Glutamatergic neuron (in vitro differentiated cells): ENCODE measurements around the gene P2RY6. TPM values are rescaled to one million over a fixed set of nuclear protein-coding genes. Genes with fewer than 3 reads are reported as not detected.

ENCODE experiments used
- DNase-seq: peaks from one replicate; pipeline ENCODE4 v3.0.0; 2022
- H3K27ac Mint-ChIP-seq: one replicate; pipeline ENCODE4 v1.8.0; 2020; ENCODE audit warnings: mild to moderate bottlenecking, mixed read lengths, inconsistent platforms; ENCODE audit not compliant: unreplicated experiment
- H3K27me3 Mint-ChIP-seq: one replicate; pipeline ENCODE4 v1.8.0; 2020; ENCODE audit warnings: mild to moderate bottlenecking, moderate library complexity, mixed read lengths, inconsistent platforms; ENCODE audit not compliant: unreplicated experiment
- H3K36me3 Mint-ChIP-seq: one replicate; pipeline ENCODE4 v1.8.0; 2020; ENCODE audit warnings: mild to moderate bottlenecking, mixed read lengths, inconsistent platforms; ENCODE audit not compliant: unreplicated experiment
- H3K4me1 Mint-ChIP-seq: one replicate; pipeline ENCODE4 v1.8.0; 2020; ENCODE audit warnings: mild to moderate bottlenecking, low read depth, mixed read lengths, inconsistent platforms; ENCODE audit not compliant: unreplicated experiment
- H3K4me3 Mint-ChIP-seq: one replicate; pipeline ENCODE4 v1.8.0; 2020; ENCODE audit warnings: mild to moderate bottlenecking, mixed read lengths, inconsistent platforms; ENCODE audit not compliant: unreplicated experiment
- H3K9me3 Mint-ChIP-seq: one replicate; pipeline ENCODE4 v1.8.0; 2020; ENCODE audit warnings: mild to moderate bottlenecking, moderate library complexity, mixed read lengths, inconsistent platforms; ENCODE audit not compliant: unreplicated experiment
- CTCF ChIP-seq: fragments of 200-600 bp; sonication (generic); IDR thresholded peaks from one replicate; pipeline ENCODE4 v1.5.0; 2021; ENCODE audit not compliant: partially characterized antibody, unreplicated experiment
- total RNA-seq: library from RNA; stranded (reverse); fragmentation: NEBNext Ultra II Directional; extraction: Animal tissue kit (Norgen Biotek cat#: 25700); gene quantifications from one replicate; pipeline ENCODE4 v1.2.1, GENCODE V29; 2021; ENCODE audit not compliant: unreplicated experiment

The P2RY6 gene
- total RNA-seq, 1 donor from 2014 or later, result not detected

- Mint-ChIP-seq H3K4me3 (no peak overlapping the region), H3K9me3 (peaks cover 10% of the 10 kb centered on the region), H3K4me1 (peaks cover 47% of the 10 kb centered on the region), H3K36me3 (no peaks in the 10 kb centered on the region), H3K27me3 (peaks cover 3% of the 10 kb centered on the region), H3K27ac (no peak overlapping the region)
- no peak for TF ChIP-seq CTCF
- DNase-seq, result no peak
Observed at GRCh38 chr11:73333173-73333572, 61.0 kb downstream of the P2RY6 start.

- no peak for DNase-seq
- Mint-ChIP-seq H3K36me3 (no peaks in the 10 kb centered on the region), H3K27me3 (peaks cover 3% of the 10 kb centered on the region), H3K27ac (no peak overlapping the region), H3K9me3 (peaks cover 9% of the 10 kb centered on the region), H3K4me3 (no peak overlapping the region), H3K4me1 (peaks cover 41% of the 10 kb centered on the region)
- TF ChIP-seq CTCF, result no peak
Observed at GRCh38 chr11:73333640-73334383, 61.7 kb downstream of the P2RY6 start.

- Mint-ChIP-seq H3K36me3 (no peaks in the 10 kb centered on the region), H3K27ac (peak overlapping the region; percentile 68), H3K4me1 (peaks cover 44% of the 10 kb centered on the region), H3K9me3 (peaks cover 7% of the 10 kb centered on the region), H3K27me3 (peaks cover 2% of the 10 kb centered on the region), H3K4me3 (no peak overlapping the region)
- no peak for DNase-seq
- no peak for TF ChIP-seq CTCF
Observed at GRCh38 chr11:73334384-73335203, 62.5 kb downstream of the P2RY6 start.

GRCh38 chr11:73335204-73335923, 63.2 kb downstream of the P2RY6 start:
- Mint-ChIP-seq H3K9me3 (peaks cover 5% of the 10 kb centered on the region), H3K27me3 (peaks cover under 1% of the 10 kb centered on the region), H3K4me1 (peaks cover 41% of the 10 kb centered on the region), H3K27ac (no peak overlapping the region), H3K36me3 (no peaks in the 10 kb centered on the region), H3K4me3 (no peak overlapping the region)
- TF ChIP-seq CTCF, result peak; percentile 89
- peak; percentile 96 for DNase-seq
